Right lobe of liver (tissue), 6 donors: Measurements from ENCODE around the gene SNX30. TPM values are rescaled to one million over a fixed set of nuclear protein-coding genes. Genes with fewer than 3 reads are reported as not detected.

Experiments used
- ATAC-seq, 4 donors: fragments of 200-7000 bp; cut with Tn5 transposase; one replicate each; pipeline ENCODE4 v1.9.1; 2020; ENCODE audit warnings: mild to moderate bottlenecking in 4 of 4, moderate library complexity in 4 of 4
- DNase-seq, 3 donors: peaks; one replicate each; pipeline ENCODE4 v3.0.0-alpha.2; 2020
- H3K27ac ChIP-seq, 3 donors: fragments of 200-600 bp; one replicate each; pipeline ENCODE4 v1.8.0; 2022
- H3K27me3 ChIP-seq, 2 donors: fragments of 200-600 bp; one replicate each; pipeline ENCODE4 v1.8.0; 2022
- H3K36me3 ChIP-seq, 4 donors: fragments of 200-600 bp; sonication (generic) in 1 of 4; one replicate each; pipeline versions ENCODE4 v1.5.1 to v1.8.0; 2017 to 2022; ENCODE audit warnings: control low read depth in 1 of 4
- H3K4me1 ChIP-seq, 4 donors: fragments of 200-600 bp; sonication (generic) in 1 of 4; one replicate each; pipeline versions ENCODE4 v1.5.1 to v1.8.0; 2017 to 2022; ENCODE audit warnings: control low read depth in 1 of 4
- H3K4me3 ChIP-seq, 3 donors: fragments of 200-600 bp; one replicate each; pipeline ENCODE4 v1.8.0; 2022
- H3K9me3 ChIP-seq, 4 donors: fragments of 200-600 bp; sonication (generic) in 1 of 4; one replicate each; pipeline versions ENCODE4 v1.5.1 to v1.8.0; 2017 to 2022; ENCODE audit warnings: control low read depth in 1 of 4
- CTCF ChIP-seq, 4 donors: fragments of 200-600 bp in 3 of 4; fragments of 450-650 bp in 1 of 4; IDR thresholded peaks; one replicate each; pipeline versions ENCODE4 v1.5.1 to v1.8.0; 2016 to 2022; ENCODE audit warnings: antibody characterized with exemption in 4 of 4, mild to moderate bottlenecking in 2 of 4
- POLR2A ChIP-seq: fragments of 450-650 bp; IDR thresholded peaks from one replicate; pipeline ENCODE4 v1.6.1; 2017; ENCODE audit warnings: antibody characterized with exemption, mild to moderate bottlenecking
- WGBS: methylation state at CpG from one replicate; pipeline ENCODE4 v1.1.6; 2018; ENCODE audit warnings: low coverage, low lambda C conversion rate; ENCODE audit not compliant: insufficient coverage; ENCODE audit errors: missing lambda C conversion rate; 5-methylcytosine and 5-hydroxymethylcytosine counted together
- intact Hi-C, 2 donors: fragments of 100-400 bp; cut with DNase I; formaldehyde crosslinking; loops; one replicate each; pipeline versions ENCODE4 v1.11.2 to v1.14.1; 2022
- total RNA-seq, 6 experiments: library from RNA; depleted of rRNA in 2 of 6; stranded (reverse); fragments of >200 nt in 2 of 6; fragmentation: NEBNext Ultra II Directional in 3 of 6; extraction: Animal tissue kit (Norgen Biotek cat#: 25700) in 3 of 6; gene quantifications; one replicate each; pipeline versions ENCODE4 v1.1.0 to v1.2.4, GENCODE V29; 2016 to 2023
- donor health status: DM: no; HTN: yes; CAD: no.
- donor health status: DM: no; HTN: no; CAD: no.
- donor health status: DM: no; HTN: no; CAD: no.
- donor health status: DM: no; HTN: yes; CAD: no.
- donor health status: DM: no; HTN: yes; CAD: no.

The SNX30 gene
- total RNA-seq, 6 experiments from 2014 or later, result 5.2 to 9.0 (median 7.5) TPM

GRCh38 chr9:112753725-112754124 lies 3.2 kb downstream of the SNX30 start:
- H3K4me3 ChIP-seq, result no peak overlapping the region
- intact Hi-C loops, result no loop called here
- H3K27me3 ChIP-seq, result no peaks in the 10 kb centered on the region
- H3K9me3 ChIP-seq, result peaks cover 0 to 2% (median 0%) of the 10 kb centered on the region in 4 donors
- TF ChIP-seq CTCF (IDR thresholded peaks at IDR 0.05) (no peak), POLR2A (no peak)
- no peak overlapping the region for H3K27ac ChIP-seq
- peaks cover 0 to 20% (median 7%) of the 10 kb centered on the region in 4 donors for H3K4me1 ChIP-seq
- 86% methylated on average over 1 of the region's 2 CpGs for WGBS
- H3K36me3 ChIP-seq, result no peaks in the 10 kb centered on the region
- ATAC-seq (no peak), DNase-seq (no peak)

GRCh38 chr9:112754578-112754977 lies 4.0 kb downstream of the SNX30 start:
- no peak overlapping the region for H3K27ac ChIP-seq
- H3K4me1 ChIP-seq, result peaks cover 0 to 17% (median 7%) of the 10 kb centered on the region in 4 donors
- no peak overlapping the region for H3K4me3 ChIP-seq
- no peaks in the 10 kb centered on the region for H3K9me3 ChIP-seq
- no peak for ATAC-seq
- no peak for DNase-seq
- H3K36me3 ChIP-seq, result no peaks in the 10 kb centered on the region
- 46% methylated on average over 2 of the region's 3 CpGs for WGBS
- H3K27me3 ChIP-seq, result no peaks in the 10 kb centered on the region
- intact Hi-C loops, result no loop called here
- TF ChIP-seq POLR2A (no peak), CTCF (IDR thresholded peaks at IDR 0.05) (no peak)

- H3K4me3 ChIP-seq, result no peak overlapping the region
- H3K36me3 ChIP-seq, result no peaks in the 10 kb centered on the region
- H3K27me3 ChIP-seq, result no peaks in the 10 kb centered on the region
- H3K27ac ChIP-seq, result no peak overlapping the region
- ATAC-seq (no peak), DNase-seq (no peak)
- TF ChIP-seq CTCF (IDR thresholded peaks at IDR 0.05), result no peak
- no peak for TF ChIP-seq POLR2A
- intact Hi-C loops, result no loop called here
- no peaks in the 10 kb centered on the region for H3K9me3 ChIP-seq
- WGBS, result 59% methylated on average over 5 of the region's 5 CpGs
- peaks cover 0 to 12% (median 5%) of the 10 kb centered on the region in 4 donors for H3K4me1 ChIP-seq
Measured at GRCh38 chr9:112755016-112755427, 4.5 kb downstream of the SNX30 start.

GRCh38 chr9:112755675-112756074 lies 5.1 kb downstream of the SNX30 start:
- Histone ChIP-seq H3K4me3 (no peak overlapping the region), H3K4me1 (peaks cover 0 to 12% (median 4%) of the 10 kb centered on the region in 4 donors), H3K36me3 (no peaks in the 10 kb centered on the region), H3K9me3 (no peaks in the 10 kb centered on the region), H3K27ac (no peak overlapping the region), H3K27me3 (no peaks in the 10 kb centered on the region)
- TF ChIP-seq CTCF (IDR thresholded peaks at IDR 0.05) (no peak), POLR2A (no peak)
- ATAC-seq, result peak in 2 of 4 donors; percentile 17 to 31
- intact Hi-C loops, result no loop called here
- DNase-seq, result no peak
- WGBS, result 46% methylated on average over 4 of the region's 4 CpGs
